Daoy (cell line): ENCODE measurements around the gene BRD3. TPM values are rescaled to one million over a fixed set of nuclear protein-coding genes. Genes with fewer than 3 reads are reported as not detected.

Experiments
- DNase-seq: peaks from one replicate; pipeline ENCODE4 v3.0.0-alpha.2; 2015; ENCODE audit warnings: low read depth
- total RNA-seq: library from RNA; depleted of rRNA; stranded (reverse); fragments of >200 nt; shearing (Covaris generic); gene quantifications from 2 replicates; pipeline ENCODE4 v1.2.3, GENCODE V29; 2014

The BRD3 gene
- total RNA-seq, 1 experiment from 2014 or later: 6.5 TPM

DNA sequence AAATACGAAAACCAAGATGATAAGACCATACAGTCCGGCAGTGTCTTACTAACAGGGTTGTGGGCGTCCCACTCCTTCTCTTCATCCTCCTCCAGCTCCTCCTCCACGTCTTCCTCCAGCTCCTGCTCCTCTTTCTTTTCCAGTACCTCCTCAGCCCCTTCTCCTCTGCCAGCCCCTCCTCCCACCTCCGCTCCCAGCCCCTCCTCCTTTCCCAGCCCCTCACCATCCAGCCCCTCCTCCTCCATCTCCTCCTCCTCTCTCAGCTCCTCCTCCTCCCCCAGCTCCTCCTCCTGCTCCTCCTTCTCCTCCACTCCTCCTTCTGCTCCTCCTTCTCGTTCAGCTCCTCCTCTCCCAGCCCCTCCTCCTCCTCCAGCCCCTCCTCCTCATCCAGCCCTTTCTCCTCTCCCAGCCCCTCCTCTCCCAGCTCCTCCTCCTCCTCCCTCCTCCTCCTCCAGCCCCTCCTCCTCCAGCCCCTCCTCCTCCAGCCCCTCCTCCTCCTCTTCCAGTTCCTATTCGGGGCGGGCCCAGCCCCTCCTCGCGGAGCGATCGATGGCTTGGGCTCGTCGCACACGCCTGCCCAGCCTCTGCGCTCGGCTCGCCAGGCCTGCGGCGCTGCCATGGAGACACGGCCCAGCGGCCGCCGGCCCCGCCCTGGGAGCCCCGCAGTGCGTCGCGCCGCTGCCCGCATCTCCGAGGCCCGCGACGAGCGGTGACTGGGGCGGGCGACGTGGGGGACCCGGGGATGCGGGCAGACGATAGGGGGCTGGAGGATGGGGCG, 42.8 kb downstream of the BRD3 start, which contains the start of gene BRD3OS:
TSS of gene BRD3OS (plus strand) at position 654 of the 778 bp plus-strand sequence. CDS start 1,267 bp downstream, outside the sequence.
- DNase-seq: peak; percentile 99

DNA sequence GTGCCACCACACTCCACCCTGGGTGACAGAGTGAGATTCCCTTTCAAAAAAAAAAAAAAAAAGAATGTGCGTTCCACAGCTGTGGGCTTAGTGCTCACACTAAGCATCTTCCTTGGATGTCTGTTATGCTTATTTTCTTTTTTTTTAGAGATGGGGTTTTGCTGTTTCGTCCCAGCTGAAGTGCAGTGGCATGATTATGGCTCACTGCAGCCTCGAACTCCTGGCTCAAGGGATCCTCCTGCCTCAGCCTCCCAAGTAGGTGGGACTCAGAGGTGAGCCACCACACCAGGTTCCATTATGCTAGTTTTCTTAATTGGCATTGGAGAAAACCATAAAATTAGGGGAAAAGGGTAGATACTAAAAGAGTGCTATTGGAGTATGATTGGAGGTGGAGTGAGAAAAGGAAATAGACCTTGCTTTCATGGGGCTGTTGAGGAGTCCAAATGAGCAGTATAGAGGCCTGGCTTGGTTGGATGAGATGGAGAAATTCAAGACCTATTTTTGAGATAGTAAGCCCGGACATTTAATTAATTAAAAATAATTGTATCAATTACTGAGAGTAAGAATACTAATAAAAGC, 43.5 kb downstream of the BRD3 start:
- DNase-seq: peak; percentile 1

DNA sequence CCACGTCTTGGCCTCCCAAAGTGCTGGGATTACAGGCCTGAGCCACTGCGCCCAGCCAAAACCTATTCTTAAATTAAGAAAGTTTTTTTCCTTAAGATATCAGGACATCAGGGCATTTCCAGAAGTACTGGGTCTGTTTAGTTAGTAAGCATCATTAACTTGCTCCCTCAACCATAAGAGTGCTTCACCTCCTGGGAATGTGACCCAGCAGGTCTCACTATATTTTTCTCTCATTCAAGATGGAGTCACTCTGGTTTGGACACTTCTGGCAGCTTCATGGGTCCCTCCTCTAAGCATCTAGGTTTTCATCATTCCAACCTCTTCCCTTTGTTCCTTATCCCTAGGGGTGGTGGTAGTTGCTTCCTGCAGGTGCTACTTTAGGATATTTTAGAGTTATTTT, 52.9 kb downstream of the BRD3 start:
- no peak for DNase-seq

DNA sequence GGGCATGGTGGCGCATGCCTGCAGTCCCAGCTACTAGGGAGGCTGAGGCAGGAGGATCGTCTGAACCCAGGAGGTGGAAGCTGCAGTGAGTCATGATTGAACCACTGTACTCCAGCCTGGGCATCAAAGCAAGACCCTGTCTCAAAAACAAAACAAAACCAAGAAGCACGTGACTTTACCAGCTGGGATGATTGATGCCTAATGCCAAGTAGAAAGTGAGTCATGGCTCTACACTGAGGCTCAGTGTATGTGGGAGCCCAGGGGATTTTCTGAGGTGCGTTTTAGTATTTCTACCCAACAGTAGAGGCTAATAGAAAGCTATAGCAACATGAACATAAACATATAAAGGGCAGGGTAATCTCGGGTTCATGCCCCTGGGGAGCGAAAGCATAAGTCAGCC, 56.4 kb downstream of the BRD3 start:
- no peak for DNase-seq

DNA sequence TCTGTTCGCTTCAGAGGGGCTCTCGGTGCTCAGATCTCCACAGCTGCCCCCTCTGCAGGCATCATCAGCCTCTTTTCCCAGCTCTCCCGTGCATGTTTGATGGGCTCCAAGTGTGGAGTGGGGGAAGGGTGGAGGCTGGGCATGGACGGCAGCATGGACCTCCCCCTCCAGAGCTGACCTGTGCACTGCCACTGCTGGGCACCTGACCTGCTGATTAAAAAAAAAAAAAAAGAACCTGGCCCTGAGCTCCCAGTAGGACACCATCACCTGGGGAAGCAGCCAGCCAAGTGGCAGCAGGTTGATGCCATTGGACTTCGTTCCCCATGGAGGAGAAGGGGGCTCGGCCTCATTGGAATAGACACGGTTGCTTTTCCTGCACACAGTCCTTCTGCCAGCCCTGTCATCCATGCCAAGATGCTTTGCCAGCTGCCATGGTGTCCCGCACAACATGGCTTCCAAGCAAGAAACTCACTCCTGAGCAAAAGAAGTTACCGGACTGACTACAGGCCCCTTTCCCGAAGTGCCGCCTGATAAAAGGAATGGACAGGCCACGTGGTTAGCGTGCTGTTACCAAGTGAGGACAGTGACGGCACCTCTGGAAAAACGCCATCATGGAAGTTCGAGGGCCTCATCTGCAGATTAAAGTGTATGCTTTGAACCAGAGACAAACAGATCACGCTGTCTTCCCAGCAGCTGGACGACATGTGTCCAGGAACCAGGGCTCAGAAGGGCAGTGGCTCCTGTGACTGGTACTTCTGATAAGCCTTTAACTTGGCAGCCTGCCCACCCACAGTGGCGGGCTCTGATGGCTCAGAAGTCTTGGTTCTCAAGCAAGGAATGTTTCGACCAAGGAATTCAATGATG, 57.3 kb downstream of the BRD3 start:
- peak; percentile 35 for DNase-seq

DNA sequence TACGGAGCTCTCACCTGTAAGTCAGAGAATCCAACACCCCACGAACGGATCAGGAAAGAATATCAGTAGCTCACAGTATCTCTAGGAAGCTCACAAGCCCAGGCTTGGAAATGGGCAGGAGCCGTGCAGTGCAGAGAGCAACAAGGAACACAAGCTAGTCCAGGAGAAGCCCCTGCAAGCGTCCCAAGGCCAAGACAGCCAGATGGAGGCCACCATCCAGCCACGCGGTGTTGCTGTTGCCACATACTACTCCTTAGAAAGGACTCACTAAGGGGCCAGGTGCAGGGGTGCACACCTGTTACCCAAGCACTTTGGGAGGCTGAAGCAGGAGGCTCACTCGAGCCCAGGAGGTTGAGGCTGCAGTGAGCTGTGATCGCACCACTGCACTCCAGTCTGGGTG, 60.3 kb downstream of the BRD3 start:
- no peak for DNase-seq

DNA sequence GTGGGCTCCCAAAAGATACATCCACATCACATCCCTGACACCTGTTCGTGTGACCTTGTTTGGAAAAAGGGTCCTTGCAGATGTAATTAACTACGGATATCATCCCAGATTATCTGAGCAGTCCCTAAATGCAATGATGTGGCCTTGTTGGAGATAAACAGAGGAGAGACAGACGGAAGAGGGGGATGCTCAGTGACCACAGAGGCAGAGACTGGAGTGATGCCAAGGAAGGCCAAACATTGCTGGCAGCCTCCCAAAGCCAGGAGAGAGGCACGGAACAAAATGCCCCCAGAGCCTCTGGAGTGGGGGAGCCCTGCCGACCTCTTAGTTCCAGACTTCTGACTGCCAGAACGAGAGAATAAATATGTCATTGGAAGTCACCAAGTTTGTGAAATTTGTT, 60.7 kb downstream of the BRD3 start:
- no peak for DNase-seq

DNA sequence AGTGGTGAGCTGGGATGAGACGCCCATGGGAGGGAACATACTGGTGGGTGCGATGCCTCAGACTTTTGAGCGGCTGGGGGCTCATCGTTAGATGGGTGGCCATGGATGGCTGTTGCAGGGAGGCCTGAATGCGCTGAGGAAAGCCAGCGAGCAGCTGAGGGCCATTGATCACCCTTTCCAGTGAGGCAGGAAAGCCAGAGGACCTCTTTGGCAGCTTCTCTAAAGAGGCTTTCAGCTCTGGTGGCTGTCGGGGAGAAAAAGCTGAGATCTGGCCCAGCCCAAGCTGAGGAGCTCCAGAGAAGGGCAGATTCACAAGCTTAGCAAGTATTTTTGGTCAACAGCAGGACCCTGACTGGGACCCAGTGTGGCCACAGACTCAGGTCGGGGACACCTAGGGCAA, 62.4 kb downstream of the BRD3 start:
- DNase-seq: no peak

DNA sequence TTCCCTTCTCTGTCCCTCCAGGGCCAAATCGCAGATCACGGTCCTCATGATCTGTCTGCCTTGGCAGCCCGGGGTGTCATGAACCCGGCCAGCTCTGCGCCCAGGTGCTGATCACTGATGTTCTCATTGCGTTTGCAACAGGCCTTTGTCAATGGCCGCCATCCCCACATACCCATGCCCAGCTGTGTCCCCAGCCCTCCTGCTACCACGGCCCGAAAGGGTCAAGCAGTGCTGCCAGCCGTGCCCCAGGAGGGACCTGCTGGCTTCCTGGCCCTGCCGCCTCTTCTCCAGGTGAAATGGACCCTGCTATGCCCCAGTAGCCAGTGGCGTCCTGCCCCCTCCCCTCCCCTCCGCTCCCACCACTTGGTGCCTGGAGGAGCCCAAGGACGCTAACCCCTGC, 62.9 kb downstream of the BRD3 start:
- no peak for DNase-seq

DNA sequence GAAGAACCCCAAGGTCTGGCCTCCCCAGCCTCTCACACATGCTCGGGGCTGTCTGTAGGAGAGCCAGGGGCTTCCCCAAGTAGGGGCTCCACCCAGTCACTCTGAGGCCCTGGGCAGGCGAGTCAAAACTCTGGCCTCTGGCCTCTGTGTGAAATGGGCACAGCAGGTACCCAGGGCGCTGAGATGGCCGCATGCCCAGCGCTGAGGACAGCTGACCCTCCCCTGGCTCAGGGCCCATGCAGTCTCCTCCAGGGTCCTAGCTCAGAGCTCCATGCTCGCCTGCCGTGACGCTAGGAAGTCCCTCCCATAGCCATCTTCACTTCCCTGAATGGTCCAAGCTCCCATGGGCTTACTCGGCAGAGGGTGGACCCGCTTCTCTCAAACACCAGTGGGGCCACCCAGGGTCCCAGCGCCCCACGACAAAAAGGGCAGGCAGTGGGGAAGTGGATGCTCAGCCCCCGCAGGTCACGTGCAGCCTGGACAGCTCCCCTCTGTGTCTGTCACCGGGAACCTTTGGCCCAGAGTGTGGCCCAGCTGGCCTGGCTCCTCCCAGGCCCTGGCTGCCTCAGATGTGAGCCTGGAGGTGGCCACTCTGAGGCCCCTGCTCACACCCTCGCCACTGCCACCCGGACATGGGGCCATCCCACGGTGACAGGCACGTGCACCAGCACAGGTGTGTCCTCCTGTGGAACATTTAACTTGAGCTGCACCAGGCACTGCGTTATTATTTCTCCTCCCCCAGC, 63.5 kb downstream of the BRD3 start:
- DNase-seq: no peak

DNA sequence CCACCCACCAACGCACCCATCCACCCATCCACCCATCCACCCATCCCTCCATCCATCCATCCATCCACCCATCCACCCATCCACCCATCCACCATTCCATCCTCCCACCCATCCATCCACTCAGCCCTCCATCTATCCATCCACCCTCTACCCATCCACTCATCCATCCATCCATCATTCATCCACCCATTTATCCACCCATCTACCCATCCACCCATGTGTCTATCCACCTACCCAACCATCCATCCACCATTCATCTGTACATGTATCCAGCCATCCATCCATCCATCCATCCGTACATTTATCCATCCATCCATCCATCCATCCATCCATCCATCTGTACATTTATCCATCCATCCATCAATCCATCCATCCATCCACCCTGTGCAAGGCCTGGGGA, 64.6 kb downstream of the BRD3 start:
- DNase-seq: no peak

DNA sequence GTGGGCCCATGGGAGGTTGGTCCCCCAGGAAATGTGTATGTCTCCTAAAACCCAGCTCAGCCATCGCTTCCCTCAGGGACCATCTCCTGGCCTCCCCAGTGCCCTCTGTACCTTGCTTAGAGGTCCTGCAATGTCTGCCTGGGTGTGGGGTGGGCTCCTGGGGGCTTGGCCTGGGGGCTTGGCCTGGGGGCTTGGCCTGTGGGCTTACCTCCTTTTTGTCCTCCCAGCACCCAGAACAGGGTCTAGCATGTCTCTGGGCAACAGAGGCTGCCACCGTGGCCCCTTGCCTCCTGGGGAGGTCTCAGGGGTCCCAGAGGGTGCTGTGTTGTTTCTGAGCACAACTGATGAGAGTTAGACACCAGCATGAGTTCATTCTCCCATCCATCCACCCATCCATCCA, 65.0 kb downstream of the BRD3 start:
- no peak for DNase-seq

DNA sequence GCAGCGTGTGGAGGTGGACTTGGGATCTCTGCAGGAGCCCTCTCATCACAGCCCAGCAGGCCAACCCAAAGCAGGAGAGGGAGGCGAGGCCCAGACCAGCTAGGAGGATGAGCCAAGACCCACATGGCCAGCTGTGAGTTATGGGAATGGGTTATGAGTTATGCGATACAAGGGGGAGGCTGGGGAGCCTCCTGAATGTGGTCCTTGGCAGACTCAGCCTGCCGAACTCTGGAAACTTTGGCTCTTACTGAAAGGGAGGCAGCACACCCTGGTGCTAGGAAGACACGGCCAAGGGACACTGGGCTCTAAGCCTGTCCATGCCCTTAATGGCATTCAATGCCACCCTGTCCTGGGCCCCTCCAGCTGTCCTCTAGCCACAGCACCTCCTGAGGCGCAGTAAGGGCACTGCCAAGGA, 68.0 kb downstream of the BRD3 start:
- no peak for DNase-seq

DNA sequence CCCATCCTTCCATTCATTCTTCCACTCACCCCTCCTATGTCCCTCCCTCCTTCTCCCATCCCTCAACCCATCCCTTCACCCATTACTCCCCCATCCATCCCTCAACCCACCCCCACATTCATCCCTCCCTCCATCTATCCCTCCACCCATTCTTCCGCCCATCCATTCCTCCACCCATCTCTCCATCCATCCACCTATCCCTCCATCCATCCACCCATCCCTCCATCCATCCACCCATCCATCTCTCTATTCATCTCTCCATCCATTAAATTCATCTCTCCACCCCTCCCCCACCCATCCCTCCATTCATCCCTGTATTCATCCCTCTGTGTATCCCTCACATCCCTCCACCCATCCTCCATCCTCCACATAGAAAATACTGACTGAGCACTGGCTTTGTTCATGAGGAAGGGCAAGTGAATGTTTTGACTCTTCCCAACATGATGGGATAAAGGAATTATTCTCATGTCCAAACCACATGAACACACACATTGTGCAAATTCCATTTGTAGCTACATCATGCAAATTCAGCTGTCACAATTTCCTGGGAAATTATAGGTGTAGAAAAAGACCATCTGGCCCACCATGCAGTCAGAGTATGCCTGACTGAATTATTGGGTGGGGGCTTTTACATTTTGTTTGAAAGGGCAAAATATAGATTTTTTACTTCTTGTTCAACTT, 68.8 kb downstream of the BRD3 start:
- peak; percentile 5 for DNase-seq

DNA sequence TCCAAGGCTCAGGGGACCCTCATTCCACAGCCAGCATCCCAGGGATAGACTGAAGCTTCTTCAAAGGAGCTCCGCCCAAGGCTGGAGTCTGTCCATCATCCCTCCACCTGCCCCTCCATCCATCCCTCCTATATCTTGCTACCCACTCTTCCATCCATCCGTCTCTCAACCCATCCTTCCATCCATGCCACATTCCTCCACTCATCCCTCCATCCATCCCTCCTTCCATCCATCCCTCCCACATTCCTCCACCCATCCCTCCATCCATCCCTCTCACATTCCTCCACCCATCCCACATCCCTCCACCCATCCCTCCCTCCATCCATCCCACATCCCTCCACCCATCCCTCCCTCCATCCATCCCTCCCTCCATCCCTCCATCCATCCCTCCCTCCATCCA, 70.2 kb downstream of the BRD3 start:
- no peak for DNase-seq

DNA sequence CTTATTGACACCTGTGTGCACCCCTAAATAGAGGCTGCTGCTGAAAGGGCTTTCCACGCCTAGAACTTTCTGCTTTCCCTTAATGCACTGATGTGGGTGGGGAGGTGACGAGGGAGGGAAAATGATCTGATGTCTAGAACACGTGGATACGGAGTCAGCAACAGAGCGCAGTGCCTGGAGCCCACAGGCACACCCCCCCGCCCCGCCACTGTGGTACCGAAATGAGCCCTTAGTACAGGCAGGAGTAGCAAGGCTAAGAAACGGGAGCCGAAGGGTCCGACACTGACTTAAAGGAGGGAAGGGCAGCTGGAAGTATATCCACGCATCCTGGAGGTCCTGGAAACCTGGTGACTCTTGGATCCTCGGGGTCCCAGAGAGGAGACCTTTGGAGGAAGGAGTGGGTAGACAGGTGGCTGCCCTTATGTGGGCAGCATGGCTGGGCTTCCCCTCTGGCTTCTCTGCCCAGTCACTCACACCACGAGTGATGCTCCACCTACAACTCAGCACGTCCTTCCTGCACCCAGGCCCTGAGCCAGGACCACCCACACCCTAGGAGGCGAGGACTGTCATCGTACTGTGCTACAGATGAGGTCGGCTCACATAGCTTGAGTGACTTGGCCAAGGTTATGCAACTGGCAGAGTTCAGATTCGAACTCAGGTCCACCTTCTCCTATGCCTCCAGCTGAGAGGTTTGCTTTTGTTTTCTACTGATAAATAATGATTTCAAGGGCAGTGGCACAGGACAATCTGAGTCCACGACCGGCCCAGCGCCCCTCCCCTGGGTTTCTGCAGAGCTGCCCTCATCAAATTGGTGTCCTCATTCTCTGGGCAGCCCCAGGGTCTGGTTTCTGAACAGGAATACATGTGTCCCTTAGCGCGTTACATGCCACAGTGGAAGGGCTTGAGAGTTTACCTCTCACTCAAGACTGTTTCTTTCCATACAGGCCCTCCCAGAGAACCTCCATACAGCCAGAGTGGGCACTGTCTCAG, 71.0 kb downstream of the BRD3 start:
- no peak for DNase-seq

DNA sequence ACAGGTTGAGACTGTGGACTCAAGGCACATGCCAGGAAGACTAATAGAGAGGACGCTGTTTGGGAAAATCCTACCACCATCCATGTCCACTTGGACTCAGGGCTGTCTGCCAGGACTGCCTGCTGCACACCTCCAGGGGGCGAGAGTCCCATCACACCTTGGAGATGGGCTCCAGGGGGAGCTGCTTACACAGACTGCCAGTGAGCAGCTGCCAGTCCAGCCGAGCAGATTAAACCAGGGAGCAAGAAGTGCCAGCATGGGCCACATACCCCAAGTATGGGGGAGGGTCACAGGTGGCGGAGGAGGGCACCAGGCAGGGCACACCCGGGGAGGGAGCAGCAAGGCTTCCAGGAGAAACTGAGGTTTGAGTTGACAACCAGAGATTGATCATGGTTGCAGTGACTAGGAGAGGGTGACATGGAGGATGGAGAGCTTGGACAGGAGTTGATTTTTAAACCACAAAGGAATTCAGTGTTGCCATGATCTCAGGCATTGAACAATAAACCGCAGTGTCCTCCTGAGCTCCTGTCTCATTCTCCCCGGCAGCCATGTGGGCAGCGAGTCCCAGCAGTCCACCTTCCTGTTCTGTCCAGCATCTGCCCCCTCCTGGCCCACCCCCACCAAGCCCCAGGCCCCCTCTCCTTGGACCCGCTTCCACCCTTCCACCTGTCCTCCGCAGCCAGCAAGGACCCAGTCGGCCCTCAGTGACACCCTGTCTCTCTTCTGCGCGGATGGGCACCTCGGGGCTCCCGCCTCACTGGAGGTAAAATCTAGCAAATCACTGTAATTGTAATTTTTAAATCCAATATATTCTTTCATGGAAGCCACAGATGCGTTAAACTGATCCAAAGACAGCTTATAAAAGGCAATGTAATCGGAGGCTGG, 72.6 kb downstream of the BRD3 start:
- DNase-seq: peak; percentile 60

DNA sequence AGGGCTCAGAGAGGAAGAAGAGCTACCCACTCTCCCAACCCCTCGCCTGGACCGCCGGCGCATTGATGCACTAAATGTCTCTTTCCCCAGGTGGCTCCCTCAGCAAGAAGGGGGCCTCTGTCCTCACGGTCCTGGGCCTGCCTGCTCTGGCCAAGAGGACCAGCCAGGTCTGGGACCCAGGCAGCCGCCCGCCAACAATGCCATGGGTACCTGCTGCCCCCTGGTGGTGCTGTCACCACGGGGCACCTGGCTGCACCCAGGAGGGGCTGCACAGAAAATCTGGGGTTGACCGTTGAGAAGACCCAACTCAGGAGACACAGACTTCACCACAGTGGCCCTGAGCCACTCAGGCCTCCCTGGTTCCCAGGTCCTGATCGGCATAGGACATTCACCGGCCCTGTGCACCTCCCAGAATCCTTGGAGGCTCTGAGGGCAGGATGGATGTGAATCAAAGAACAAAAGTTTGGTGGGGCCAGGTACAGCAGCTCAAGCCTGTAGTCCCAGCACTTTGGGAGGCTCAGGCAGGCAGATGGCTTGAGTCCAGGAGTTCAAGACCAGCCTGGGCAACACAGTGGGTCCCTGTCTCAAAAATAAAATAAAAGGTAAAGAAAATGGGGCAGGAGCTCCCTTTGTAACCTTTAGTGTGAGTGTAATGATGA, 73.3 kb downstream of the BRD3 start:
- DNase-seq: peak; percentile 85
